Endothelial cell of umbilical vein (primary cell): ENCODE data around the gene ADGRD1. TPM values are rescaled to one million over a fixed set of nuclear protein-coding genes. Genes with fewer than 3 reads are reported as not detected.

ENCODE experiments used
- BruUV-seq: library from RNA; stranded (reverse); fragments of 400-500 nt; replicated peaks from 2 replicates; lab custom pipeline; 2021; lab: Mats Ljungman, UMichigan
- CTCF ChIA-PET: fragments of 300-600, 350-600 bp; sonication (Branson Sonifier 250); formaldehyde crosslinking; loops from one replicate; lab custom pipeline; 2021; ENCODE audit warnings: antibody characterized with exemption, inconsistent platforms; lab: Charles Lee
- POLR2A ChIA-PET: fragments of 300-600, 350-600 bp; sonication (Branson Sonifier 250); formaldehyde crosslinking; loops from one replicate; lab custom pipeline; 2021; ENCODE audit warnings: antibody characterized with exemption, inconsistent platforms; lab: Charles Lee
- DNase-seq: peaks from one replicate; pipeline ENCODE4 v3.0.0-alpha.2; 2011; ENCODE audit warnings: low read depth, low spot score
- FAIRE-seq: peaks from 2 replicates; lab custom pipeline; 2011; peaks lifted over from hg19 to GRCh38; lab: Jason Lieb, UNC
- H2AFZ ChIP-seq: 2 replicates; pipeline ENCODE4 v1.6.0; 2012; ENCODE audit warnings: low read depth, low read length, control low read depth, inconsistent platforms
- H3K27ac ChIP-seq: 2 replicates; pipeline ENCODE4 v1.5.1; 2011; ENCODE audit warnings: low read depth, mild to moderate bottlenecking, control low read depth, low read length, moderate library complexity; ENCODE audit not compliant: insufficient read depth
- H3K27me3 ChIP-seq, 2 experiments: 2 replicates each; pipeline versions ENCODE4 v1.6.0 to v1.6.1; 2011; ENCODE audit warnings: low read length in 2 of 2, mixed read lengths in 1 of 2; ENCODE audit not compliant: control insufficient read depth in 2 of 2, insufficient read depth in 2 of 2
- H3K36me3 ChIP-seq, 2 experiments: 2 replicates in 1 of 2; 3 replicates in 1 of 2; pipeline ENCODE4 v1.5.1; 2011; ENCODE audit warnings: low read length in 2 of 2, mild to moderate bottlenecking in 1 of 2, moderate library complexity in 1 of 2; ENCODE audit not compliant: control insufficient read depth in 2 of 2, insufficient read depth in 2 of 2; ENCODE audit errors: extremely low read depth in 1 of 2
- H3K4me1 ChIP-seq: 3 replicates; pipeline ENCODE4 v1.5.1; 2011; ENCODE audit warnings: mild to moderate bottlenecking, low read length; ENCODE audit not compliant: control insufficient read depth, insufficient read depth; ENCODE audit errors: extremely low read depth
- H3K4me2 ChIP-seq: 2 replicates; pipeline ENCODE4 v1.6.1; 2011; ENCODE audit warnings: low read length, control low read depth, mixed read lengths; ENCODE audit not compliant: insufficient read depth
- H3K4me3 ChIP-seq, 3 experiments: fragments of 200-600 bp in 1 of 3; sonication (generic), shearing (Covaris generic) in 1 of 3; replicated peaks in 1 of 3; 2 replicates each; pipeline ENCODE4 v1.5.1; 2011 to 2016; ENCODE audit warnings: control low read depth in 3 of 3, low read length in 3 of 3, mild to moderate bottlenecking in 2 of 3, inconsistent platforms in 1 of 3, low read depth in 1 of 3, moderate library complexity in 1 of 3; ENCODE audit not compliant: insufficient read depth in 1 of 3
- H3K79me2 ChIP-seq: 2 replicates; pipeline ENCODE4 v1.6.0; 2012; ENCODE audit warnings: low read length, inconsistent platforms; ENCODE audit not compliant: control insufficient read depth, insufficient read depth
- H3K9ac ChIP-seq: replicated peaks from 2 replicates; pipeline ENCODE3; 2011; ENCODE audit warnings: low read length, control low read depth; ENCODE audit not compliant: insufficient read depth; ENCODE audit errors: extremely low read depth
- H3K9me1 ChIP-seq: replicated peaks from 3 replicates; pipeline ENCODE4 v1.6.0; 2011; ENCODE audit warnings: mild to moderate bottlenecking, low read length; ENCODE audit not compliant: control insufficient read depth, insufficient read depth; ENCODE audit errors: extremely low read depth
- H3K9me3 ChIP-seq: replicated peaks from 2 replicates; pipeline ENCODE4 v1.5.1; 2012; ENCODE audit warnings: low read length, inconsistent platforms; ENCODE audit not compliant: control insufficient read depth, insufficient read depth
- H4K20me1 ChIP-seq: replicated peaks from 2 replicates; pipeline ENCODE3; 2011; ENCODE audit warnings: mild to moderate bottlenecking, low read length; ENCODE audit not compliant: control insufficient read depth, insufficient read depth; ENCODE audit errors: extremely low read depth
- EZH2 ChIP-seq: IDR thresholded peaks from 2 replicates; pipeline ENCODE4 v1.6.1; 2012; ENCODE audit warnings: borderline replicate concordance, low read depth, mild to moderate bottlenecking, moderate library complexity, low read length, inconsistent platforms; ENCODE audit not compliant: severe bottlenecking
- FOS ChIP-seq: IDR thresholded peaks from 2 replicates; pipeline ENCODE4 v1.6.1; 2011; ENCODE audit warnings: mild to moderate bottlenecking, low read length, moderate library complexity, borderline replicate concordance; ENCODE audit not compliant: insufficient read depth
- GATA2 ChIP-seq: IDR thresholded peaks from 2 replicates; pipeline ENCODE4 v1.7.0; 2011; ENCODE audit warnings: low read depth, mild to moderate bottlenecking, moderate library complexity, mixed read lengths, low read length; ENCODE audit not compliant: insufficient read length, insufficient read depth
- JUN ChIP-seq: IDR thresholded peaks from 2 replicates; pipeline ENCODE4 v1.6.1; 2011; ENCODE audit warnings: borderline replicate concordance, low read depth; ENCODE audit not compliant: insufficient read length, insufficient read depth
- MYC ChIP-seq: IDR thresholded peaks from one replicate; pipeline ENCODE4 v1.6.1; 2011; ENCODE audit warnings: mild to moderate bottlenecking, low read depth, low read length
- POLR2A ChIP-seq: IDR thresholded peaks from 2 replicates; pipeline ENCODE4 v1.6.1; 2012; ENCODE audit warnings: low read depth, mild to moderate bottlenecking, control low read depth, low read length
- POLR2AphosphoS5 ChIP-seq: IDR thresholded peaks from 2 replicates; pipeline ENCODE4 v1.6.1; 2012; ENCODE audit warnings: low read depth, mild to moderate bottlenecking, control low read depth, low read length, moderate library complexity; ENCODE audit not compliant: insufficient read depth
- dilution Hi-C: fragments of 300-500 bp; cut with MboI; formaldehyde crosslinking; loops from one replicate; pipeline ENCODE4 v1.15.0; 2019; ENCODE audit warnings: low sequenced_read_pairs; ENCODE audit not compliant: extremely low pct_ligation_motif_present
- intact Hi-C: fragments of 100-400 bp; cut with micrococcal nuclease; formaldehyde crosslinking; loops from one replicate; pipeline ENCODE4 v1.10.0; 2022
- polyA plus RNA-seq, 4 experiments: library from polyadenylated mRNA; depleted of rRNA in 3 of 4; stranded (reverse) in 3 of 4; unstranded in 1 of 4; fragments of >200 nt; gene quantifications; 2 replicates each; pipeline versions ENCODE4 v1.2.1 to v1.2.3, GENCODE V29; 2011 to 2012; ENCODE audit warnings: missing spikeins in 1 of 4
- total RNA-seq: library from RNA; stranded (reverse); gene quantifications from 2 replicates; pipeline ENCODE4 v1.2.3, GENCODE V29; 2021
- TF ChIP-seq, protein P1 (sequence below): IDR thresholded peaks from 2 replicates; pipeline ENCODE4 v1.6.1; 2011; ENCODE audit not compliant: insufficient read depth, insufficient read length
- TF ChIP-seq, protein P2 (sequence below), 2 donors: IDR thresholded peaks; 1 replicate in 1 of 2; 2 replicates in 1 of 2; pipeline ENCODE4 v1.5.1; 2011; ENCODE audit warnings: low read length in 2 of 2, mild to moderate bottlenecking in 2 of 2, moderate library complexity in 2 of 2, control low read depth in 1 of 2, inconsistent platforms in 1 of 2, low read depth in 1 of 2; ENCODE audit not compliant: insufficient read depth in 1 of 2; ENCODE audit errors: extremely low read depth in 1 of 2

ADGRD1 gene
- total and polyA plus RNA-seq, 2 donors (not counting 3 experiments of a cell fraction or from before 2014, with no cell fraction given): 0.07 TPM; not detected in 1

DNA sequence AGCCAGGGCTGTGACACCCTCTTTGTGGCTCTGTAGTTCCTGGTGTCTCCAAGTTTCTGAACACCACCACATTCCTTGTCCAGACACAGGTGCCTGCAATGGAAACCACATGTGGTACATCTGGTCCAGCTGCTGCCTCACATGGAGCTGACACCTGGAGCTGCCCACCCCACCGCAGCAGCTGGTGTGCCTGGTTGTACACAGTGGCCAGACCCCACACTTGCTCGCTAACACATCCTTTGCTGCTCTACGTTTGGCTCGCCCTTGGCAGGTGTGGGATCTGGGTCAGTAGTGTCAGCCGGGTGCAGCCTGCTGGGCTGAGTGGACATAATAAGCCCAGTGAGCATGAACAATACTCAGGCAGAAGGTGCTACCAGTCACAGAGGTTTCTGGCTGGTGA lies 198.9 kb downstream of the ADGRD1 start:
- H3K4me1 ChIP-seq: no peaks in the 10 kb centered on the region
- H3K9ac ChIP-seq: no peak overlapping the region
- H2AFZ ChIP-seq: no peak overlapping the region
- H3K4me3 ChIP-seq: no peak overlapping the region
- ChIA-PET CTCF (no interaction called here), POLR2A (no interaction called here)
- intact Hi-C loops: no loop called here
- no peak overlapping the region for H3K4me2 ChIP-seq
- no peak overlapping the region for H3K27ac ChIP-seq
- DNase-seq (no peak), FAIRE-seq (no peak)
- TF ChIP-seq POLR2A: no peak
- TF ChIP-seq, protein P1, sequence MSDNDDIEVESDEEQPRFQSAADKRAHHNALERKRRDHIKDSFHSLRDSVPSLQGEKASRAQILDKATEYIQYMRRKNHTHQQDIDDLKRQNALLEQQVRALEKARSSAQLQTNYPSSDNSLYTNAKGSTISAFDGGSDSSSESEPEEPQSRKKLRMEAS: no peak
- TF ChIP-seq GATA2: no peak
- TF ChIP-seq, protein P2, sequence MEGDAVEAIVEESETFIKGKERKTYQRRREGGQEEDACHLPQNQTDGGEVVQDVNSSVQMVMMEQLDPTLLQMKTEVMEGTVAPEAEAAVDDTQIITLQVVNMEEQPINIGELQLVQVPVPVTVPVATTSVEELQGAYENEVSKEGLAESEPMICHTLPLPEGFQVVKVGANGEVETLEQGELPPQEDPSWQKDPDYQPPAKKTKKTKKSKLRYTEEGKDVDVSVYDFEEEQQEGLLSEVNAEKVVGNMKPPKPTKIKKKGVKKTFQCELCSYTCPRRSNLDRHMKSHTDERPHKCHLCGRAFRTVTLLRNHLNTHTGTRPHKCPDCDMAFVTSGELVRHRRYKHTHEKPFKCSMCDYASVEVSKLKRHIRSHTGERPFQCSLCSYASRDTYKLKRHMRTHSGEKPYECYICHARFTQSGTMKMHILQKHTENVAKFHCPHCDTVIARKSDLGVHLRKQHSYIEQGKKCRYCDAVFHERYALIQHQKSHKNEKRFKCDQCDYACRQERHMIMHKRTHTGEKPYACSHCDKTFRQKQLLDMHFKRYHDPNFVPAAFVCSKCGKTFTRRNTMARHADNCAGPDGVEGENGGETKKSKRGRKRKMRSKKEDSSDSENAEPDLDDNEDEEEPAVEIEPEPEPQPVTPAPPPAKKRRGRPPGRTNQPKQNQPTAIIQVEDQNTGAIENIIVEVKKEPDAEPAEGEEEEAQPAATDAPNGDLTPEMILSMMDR (IDR thresholded peaks at IDR 0.05; ENCODE audit: extremely low read depth in 1 of 2, insufficient read depth in 1 of 2, low read depth in 1 of 2, low read length in 2 of 2): no peak
- TF ChIP-seq FOS: no peak
- no peak for TF ChIP-seq EZH2
- no peak for TF ChIP-seq MYC
- TF ChIP-seq POLR2AphosphoS5: no peak
- TF ChIP-seq JUN: no peak
- no peaks in the 10 kb centered on the region for H3K9me1 ChIP-seq
- H3K27me3 ChIP-seq: no peaks in the 10 kb centered on the region
- dilution Hi-C loops: no loop called here
- H3K36me3 ChIP-seq: no peaks in the 10 kb centered on the region
- H4K20me1 ChIP-seq: no peaks in the 10 kb centered on the region
- BruUV-seq: no TSS peak
- H3K9me3 ChIP-seq: no peaks in the 10 kb centered on the region
- H3K79me2 ChIP-seq: no peaks in the 10 kb centered on the region
